GM21723 (cell line): Measurements from ENCODE around the gene ACBD6.
A peak's percentile ranks its signal among the peaks of the same experiment; 100 is the strongest.
"Not testable (repeated sequence)": the region's sequence is repeated elsewhere in the genome, so short reads cannot be mapped to it uniquely, and the experiment has no call there.

Experiments used
- ATAC-seq: cut with Tn5 transposase; IDR thresholded peaks from one replicate; pipeline ENCODE4 v1.9.1; 2021; ENCODE audit warnings: mild to moderate bottlenecking, moderate library complexity; ENCODE audit not compliant: unreplicated experiment

The ACBD6 gene

GRCh38 chr1:180497826-180498225 is 4.6 kb downstream of the ACBD6 start:
- no peak for ATAC-seq

GRCh38 chr1:180494370-180494769 is 8.0 kb downstream of the ACBD6 start:
- no peak for ATAC-seq

GRCh38 chr1:180489976-180490375 is 12.4 kb downstream of the ACBD6 start:
- ATAC-seq: no peak

- ATAC-seq: no peak
Measured at GRCh38 chr1:180489313-180489712, 13.1 kb downstream of the ACBD6 start.

- ATAC-seq: no peak
Measured at GRCh38 chr1:180488661-180489060, 13.7 kb downstream of the ACBD6 start.

- ATAC-seq: no peak
Measured at GRCh38 chr1:180486092-180486491, 16.3 kb downstream of the ACBD6 start.

GRCh38 chr1:180484490-180484889 is 17.9 kb downstream of the ACBD6 start:
- ATAC-seq: no peak

- ATAC-seq: peak; percentile 60
Measured at GRCh38 chr1:180482425-180483275, 19.7 kb downstream of the ACBD6 start.

GRCh38 chr1:180470031-180470430 is 32.3 kb downstream of the ACBD6 start:
- no peak for ATAC-seq

- no peak for ATAC-seq
Measured at GRCh38 chr1:180468311-180468710, 34.1 kb downstream of the ACBD6 start.

GRCh38 chr1:180462102-180462501 is 40.3 kb downstream of the ACBD6 start:
- no peak for ATAC-seq

GRCh38 chr1:180461682-180462081 is 40.7 kb downstream of the ACBD6 start:
- ATAC-seq: not testable (repeated sequence)

- no peak for ATAC-seq
Measured at GRCh38 chr1:180458807-180459206, 43.6 kb downstream of the ACBD6 start.

GRCh38 chr1:180456191-180456590 is 46.2 kb downstream of the ACBD6 start:
- ATAC-seq: no peak

- ATAC-seq: no peak
Measured at GRCh38 chr1:180451504-180451903, 50.9 kb downstream of the ACBD6 start.

GRCh38 chr1:180444522-180444921 is 57.9 kb downstream of the ACBD6 start:
- no peak for ATAC-seq

- no peak for ATAC-seq
Measured at GRCh38 chr1:180440335-180440734, 62.0 kb downstream of the ACBD6 start.

GRCh38 chr1:180435566-180435965 is 66.8 kb downstream of the ACBD6 start:
- no peak for ATAC-seq

- no peak for ATAC-seq
Measured at GRCh38 chr1:180433873-180434272, 68.5 kb downstream of the ACBD6 start.

- ATAC-seq: no peak
Measured at GRCh38 chr1:180431683-180432082, 70.7 kb downstream of the ACBD6 start.

- no peak for ATAC-seq
Measured at GRCh38 chr1:180428782-180429695, 73.3 kb downstream of the ACBD6 start.

- no peak for ATAC-seq
Measured at GRCh38 chr1:180425952-180426351, 76.4 kb downstream of the ACBD6 start.
